NOMO-1 (cell line): ENCODE data around the gene ZXDC.

Experiments used
- DNase-seq, 2 experiments: peaks; one replicate each; lab custom pipeline; 2025; ENCODE audit not compliant: unreplicated experiment in 2 of 2; lab: John Stamatoyannopoulos, UW

Gene ZXDC

DNA sequence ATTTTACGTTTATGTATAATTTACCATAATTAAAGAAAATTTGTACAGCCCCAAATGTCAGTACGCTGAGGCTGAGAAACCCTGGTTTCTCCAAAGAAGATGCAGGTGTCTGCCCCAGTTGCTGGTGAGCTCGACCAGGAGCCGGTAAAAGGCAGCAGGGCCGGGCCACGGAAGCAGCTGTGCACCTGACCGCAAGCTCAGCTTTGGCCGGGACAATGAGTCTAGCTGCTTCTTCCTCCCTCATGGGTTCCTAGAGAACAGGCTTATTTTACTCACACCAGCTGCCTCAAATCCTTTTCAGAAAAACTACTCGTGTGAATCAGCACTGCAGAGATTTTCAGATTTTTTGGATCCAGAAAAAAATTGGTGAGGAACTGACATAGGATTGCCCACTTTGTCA is 18.0 kb upstream of the ZXDC start:
- DNase-seq, result peak in 1 of 2 experiments; percentile 27

DNA sequence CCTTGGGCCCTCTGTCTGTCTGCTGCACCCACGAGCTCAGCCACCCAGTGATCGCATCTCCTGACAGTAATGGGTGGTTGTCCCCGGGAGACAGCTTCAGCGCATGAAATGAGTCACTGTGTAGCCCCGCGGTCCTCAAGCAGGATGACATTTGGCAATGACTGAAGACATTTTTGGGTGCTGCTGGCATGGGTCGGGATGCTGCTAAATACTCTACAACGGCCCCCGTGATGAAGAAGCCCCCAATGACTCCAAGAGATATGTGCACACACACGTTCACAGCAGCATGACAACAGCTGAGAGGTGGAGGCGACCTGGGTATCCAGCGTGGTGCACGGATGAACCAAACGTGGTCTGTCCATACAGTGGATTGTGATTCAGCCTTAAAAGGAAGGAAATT is 17.4 kb upstream of the ZXDC start:
- no peak for DNase-seq

DNA sequence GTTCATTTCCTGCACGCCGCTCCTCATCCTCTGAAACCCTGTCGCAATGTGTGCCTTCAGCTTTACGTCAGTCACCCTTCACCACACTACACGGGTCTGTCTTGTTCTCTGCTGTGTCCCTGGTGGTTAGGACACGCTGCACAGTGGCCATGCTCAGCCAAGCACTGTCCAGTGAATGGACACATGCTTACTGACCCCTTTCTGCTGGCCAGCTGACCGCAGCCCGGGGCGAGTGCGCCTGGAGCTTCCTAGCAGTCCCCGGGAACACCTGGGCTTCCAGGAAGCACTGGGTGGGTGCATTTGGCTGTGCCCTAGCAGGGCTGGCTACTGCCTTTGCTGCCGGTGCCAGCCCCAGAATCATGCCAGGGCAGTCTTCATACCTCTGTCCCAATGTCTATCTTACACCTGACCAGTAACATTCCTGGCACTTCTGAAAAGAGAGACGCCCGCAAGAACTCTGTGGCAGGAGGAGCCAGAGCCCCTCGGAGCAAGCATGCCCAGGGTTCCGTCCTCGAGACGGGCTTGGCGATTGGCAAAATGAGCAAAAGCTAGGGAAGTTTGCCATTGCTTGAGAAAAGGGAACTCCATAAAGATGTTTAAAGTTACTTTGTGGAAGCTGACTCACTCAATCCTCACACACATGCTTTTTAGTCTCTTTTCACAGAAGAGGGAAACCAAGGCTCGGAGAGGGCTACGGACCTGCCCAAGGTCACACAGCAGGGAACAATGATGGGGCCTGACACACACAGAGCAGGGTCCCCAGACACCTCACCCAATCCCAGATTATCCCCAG is 15.7 kb upstream of the ZXDC start:
- peak in 1 of 2 experiments; percentile 52 for DNase-seq

DNA sequence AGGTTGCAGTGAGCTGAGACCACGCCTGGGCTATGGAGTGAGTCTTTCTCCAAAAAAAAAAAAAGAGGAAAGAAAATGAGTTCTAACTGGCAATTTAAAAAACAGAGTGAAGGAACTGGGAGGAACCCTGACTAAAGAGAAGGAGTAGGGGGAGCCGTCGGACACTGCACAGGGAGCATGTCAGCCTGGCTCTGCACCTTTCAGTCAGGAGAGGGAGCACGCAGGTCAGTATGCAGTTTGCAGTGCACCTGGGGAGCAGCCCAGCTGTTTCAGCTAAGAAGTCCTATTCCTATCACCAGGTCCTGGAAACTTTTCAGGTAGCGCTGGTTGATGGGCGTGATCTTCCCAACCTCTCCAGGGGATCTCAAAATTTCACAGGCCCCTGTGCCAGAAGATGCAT is 14.9 kb upstream of the ZXDC start:
- DNase-seq, result no peak

DNA sequence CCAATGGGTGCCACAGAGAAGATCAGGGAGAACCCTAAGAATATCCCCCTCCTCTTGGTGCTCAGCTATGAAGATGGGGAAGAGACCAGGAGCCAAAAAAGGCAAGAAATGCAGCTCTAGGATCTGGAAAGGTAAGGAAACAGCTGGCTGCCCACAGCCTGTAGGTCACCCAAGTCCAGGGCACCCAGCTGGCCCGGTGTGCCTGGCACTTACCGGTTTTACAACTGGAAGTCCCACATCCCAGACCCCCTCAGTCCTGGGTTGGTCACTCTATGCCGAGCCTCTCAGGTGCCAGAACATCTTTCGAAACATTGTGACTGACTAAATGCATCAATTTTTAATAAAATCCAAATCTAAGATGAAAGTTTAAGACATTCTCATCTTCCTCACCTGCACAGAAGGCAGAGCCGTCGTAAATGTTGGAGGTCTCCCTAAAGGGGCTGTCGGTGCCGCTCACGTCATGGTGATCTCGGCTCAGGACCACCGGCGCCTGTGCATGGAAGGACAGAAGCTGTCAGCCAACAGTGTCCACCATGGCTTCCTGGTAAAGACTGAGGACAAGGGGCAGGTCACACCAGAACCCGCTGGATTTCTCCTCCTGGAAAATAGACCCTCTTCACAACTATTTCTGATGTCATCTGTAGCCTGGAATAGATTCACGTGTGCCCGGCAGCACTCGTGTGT is 13.3 kb upstream of the ZXDC start:
- DNase-seq, result no peak

DNA sequence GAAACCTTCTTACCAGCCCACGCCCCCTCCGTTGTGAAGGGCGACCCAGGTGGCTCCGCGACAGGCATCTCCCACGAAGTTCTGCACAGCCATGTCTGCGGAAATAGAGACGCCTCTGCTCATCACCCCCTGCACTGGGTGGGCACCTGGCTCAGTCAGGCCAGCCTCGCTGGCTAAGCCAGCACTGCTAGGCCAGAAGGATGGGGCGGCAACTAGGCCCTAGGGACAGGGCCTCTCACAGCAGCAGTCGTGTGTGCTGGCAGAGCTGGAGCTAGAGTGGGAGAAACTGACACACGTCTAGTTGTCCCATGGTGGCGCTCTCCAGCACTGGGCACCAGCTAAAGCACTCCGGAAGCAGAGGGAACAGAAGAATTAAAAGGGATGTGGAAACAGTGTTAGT is 12.5 kb upstream of the ZXDC start:
- no peak for DNase-seq

DNA sequence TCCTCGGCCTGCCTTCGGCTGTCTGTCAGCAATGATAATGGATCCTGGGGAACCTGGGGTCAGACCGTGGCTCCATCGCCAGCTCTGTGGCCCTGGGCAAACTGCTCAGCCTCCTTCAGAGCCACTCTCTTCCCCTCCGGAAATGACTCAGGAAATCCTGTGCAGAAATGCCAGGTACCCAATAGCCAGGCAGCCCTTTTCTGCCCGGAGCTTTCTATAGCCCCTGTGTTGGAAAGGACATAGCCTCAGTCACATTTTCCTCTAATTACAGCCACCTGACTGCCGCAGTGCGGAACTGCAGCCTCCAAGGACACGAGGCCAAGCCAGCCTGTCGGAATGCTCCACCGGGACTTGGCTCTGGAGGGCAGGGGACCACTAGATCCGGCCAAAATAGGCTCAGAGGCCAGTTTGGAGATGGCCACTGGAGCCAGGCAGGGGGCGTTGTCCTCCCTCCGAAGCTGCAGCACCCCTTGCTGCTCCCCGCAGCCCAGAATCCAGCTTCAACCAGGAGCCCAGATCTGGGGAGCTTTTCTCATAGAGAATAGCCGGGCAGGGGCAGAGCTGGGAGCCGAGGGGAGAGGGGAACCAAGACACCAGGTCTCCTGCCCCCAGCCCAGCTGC is 11.6 kb upstream of the ZXDC start:
- peak; percentile 47 to 51 for DNase-seq

DNA sequence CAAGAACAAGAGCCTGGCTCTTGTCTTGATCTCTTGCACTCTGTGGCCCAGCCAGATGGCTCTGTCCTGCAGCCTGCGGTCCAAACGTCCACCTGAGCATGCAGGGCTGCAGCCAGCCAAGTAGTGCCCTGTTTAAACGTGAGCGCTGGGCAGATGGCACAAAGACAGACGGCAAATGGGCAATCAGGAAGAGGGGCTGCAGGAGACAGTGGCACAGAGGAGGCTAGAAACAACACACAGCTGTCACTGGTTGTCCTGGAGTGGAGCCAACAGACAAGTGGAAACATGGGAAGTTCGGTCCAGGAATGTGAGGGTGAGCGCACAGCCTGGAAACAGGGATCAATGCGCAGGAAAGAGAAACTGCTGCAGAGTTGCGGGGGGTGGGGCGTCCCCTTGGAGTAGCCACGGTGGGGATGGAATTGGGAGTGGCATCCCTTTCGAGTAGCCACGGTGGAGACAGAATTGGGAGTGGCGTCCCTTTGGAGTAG is 10.7 kb upstream of the ZXDC start:
- DNase-seq, result no peak

DNA sequence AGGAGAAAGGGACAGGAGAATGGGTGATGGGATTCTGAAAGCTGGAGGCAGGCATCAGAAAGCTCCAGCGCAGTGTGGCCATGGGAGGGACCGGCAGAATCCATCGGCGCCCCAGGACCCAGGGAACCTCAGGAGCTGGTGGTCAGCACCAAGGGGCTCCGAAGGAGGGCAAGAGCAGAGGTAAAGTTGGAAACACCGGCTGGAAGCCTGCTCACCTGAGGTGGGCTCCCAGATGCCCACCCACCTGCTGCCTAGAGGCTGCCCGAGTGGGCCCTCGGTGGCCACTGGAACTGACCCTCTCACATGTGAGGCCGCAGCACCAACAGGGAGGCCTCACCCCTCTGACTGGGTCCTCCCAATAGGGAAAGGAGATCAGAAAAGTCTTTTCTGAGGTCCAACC is 10.3 kb upstream of the ZXDC start:
- DNase-seq, result no peak

DNA sequence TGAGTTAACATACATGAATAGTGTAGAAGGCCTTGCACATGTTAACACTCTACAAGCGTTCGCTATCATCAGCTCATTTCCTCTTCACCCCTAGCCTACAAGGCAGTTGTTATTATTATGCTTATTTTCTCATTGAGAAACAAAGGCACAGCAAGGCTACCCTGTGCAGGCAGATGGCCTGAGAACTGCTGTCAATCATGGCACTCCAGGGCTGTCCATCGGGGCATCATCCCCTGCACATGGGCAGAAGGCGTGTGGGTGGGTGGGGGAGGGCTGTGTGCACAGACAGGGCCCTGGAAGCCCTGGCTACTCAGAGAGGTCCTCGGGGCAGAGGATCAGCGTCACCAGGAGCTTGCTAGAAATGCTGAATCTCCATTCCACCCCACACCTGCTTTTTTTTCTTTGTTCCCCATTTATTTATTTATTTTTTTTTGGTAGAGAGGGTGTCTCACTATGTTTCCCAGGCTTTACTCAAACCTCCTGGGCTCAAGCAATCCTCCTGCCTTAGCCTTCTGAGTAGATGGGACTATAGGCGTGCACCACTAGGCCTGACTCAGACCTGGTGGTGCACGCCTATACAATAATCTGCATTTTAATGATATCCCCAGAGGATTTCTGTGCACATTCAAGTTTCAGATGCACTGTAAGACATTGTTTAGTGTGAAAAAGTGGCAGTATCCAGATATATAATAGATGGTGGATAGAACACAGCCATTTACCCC is 9.6 kb upstream of the ZXDC start:
- no peak for DNase-seq

DNA sequence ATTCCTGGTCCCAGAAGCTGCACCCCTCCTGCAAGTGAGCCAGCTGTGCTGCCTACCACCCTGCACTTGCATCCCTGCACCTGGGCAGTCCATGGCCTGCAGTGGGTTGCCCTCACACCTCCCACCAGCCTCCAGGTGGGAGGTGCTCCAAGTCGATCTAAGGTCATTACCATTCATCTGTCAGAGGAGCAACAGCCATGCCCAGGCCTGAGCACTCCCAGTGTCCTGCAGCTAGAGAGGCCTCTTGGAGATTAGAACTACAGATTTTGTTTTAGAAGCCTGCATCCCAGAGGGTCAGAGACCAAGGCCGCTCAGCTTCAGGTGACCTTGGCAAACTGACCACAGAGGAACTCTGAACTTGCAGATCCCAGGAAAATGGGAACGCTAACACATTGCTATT is 9.0 kb upstream of the ZXDC start:
- no peak for DNase-seq

DNA sequence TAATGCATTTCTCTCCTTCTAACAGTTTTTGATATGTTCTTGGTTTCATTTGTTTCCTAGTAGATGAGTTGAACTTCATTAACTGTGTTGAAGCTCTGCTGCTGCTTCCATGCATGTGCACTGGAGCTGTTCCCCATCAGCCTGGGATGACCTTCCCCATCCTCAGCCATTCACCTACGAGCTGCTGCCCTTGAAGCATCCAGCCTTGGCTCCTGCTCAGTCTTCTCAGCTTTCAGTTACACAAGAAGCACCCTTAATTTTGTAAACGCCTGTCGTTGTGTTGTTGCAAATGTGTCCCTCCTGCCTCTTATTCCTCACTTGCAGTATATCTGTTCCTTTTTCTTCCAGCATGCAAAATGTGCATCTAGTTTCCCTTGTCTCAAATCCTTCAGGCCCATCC is 8.5 kb upstream of the ZXDC start:
- DNase-seq, result no peak

DNA sequence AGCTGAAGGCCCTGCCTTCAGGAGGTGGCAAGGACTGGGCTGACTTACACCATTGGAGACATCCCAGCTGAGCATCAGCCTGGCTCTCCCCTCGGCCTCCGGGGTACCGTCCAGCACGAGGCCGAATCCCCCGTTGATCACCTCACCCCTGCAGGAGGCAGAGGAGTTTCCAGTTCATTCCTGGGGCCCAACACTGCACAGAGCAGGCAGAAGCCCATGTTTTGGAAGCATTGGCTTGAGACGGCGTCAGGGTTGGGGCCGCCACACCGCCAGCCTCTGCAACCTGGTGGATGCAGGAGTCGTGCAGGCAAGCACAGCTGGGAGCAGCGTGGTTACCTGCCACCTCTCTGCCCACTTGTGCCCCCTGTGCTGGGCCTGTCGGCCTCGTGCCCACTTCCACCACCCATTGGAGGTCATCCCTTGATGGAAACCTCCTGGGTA is 7.7 kb upstream of the ZXDC start:
- DNase-seq, result no peak

DNA sequence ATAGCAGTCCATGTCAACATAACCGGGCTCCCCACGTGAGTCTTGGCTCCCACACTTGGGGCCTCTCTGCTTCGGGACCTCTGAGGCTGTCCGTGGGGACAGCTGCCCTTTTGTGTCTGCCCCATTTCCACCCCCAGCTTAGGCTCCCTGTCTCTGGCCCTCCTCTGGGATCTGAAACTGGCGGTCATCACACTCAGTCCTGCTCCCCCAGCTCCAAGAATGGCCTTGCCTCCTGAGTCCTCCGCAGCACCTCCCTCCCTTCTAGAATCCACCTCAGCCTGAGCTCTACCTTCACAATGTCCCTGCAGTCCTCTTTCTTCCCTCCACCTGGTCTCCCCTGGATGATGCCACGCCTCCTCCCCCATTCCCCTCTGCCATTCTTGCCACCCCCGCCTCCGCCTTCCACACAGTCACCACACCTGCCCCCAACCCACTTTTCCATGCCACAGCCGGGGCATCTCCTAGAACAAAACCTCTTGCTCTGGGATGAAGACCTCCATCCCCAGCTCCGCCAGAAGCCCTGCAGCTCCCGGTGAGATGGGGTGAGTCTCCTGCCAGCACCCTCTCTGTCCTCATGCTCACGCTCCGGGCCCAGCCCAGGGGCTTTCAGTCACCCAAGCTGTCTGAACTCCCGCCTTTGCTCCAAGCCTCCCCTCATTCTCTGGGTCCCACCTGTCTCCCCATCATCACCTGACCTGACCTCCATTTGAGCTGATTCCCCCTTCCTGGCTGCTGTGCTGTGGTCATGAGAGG is 7.0 kb upstream of the ZXDC start:
- DNase-seq, result no peak

DNA sequence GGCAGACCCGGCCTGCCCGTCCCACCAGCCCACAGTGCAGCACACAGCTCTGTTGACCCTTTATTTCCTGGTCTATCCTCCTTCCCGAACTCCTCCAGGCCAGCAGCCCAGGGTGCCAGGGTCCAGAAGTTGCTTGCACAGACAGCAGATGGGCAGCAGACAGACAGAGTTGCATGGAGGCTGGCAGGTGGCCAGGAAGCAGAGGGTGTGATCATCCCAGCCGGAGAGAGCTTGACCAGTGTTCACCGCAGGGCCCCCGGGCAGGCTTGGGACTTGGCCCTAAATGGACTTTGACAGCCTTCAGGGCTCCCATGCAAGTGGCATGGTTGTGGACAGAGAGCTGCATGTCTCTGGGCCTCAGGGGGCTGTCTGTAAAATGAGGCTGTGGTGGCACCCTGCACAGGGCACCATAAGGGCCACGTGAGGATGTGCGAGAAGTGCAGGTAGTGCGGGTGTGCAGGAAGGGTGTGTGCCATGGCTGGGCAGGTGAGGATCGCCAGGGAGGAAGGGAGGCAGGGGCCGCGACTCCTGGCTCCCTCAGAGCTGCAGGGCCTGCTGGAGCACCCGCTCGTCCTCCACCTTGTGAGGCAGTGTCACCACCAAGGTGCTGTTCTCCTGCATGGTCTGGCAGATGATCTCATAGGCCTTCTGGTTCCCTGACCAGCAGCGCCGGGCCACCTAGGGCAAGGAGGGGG is 6.3 kb upstream of the ZXDC start:
- no peak for DNase-seq

DNA sequence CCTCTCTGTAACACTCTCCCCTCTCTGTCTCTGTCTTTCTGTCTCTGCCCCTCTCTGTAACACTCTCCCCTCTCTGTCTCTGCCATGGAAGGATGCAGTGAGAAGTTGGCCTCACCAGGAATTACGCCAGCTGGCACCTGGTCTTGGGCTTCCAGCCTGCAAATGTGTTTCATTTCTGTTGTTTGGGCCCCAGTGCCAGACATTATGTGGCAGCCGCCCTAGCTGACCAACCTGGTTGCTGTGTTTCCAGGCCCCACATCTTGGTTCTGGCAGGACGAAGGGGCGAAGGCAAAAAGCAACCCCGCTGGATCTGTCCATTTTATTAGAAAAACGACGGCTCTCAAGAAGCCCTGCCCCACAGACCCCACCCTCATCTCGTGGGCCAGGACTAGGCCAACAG is 5.2 kb upstream of the ZXDC start:
- DNase-seq, result no peak

DNA sequence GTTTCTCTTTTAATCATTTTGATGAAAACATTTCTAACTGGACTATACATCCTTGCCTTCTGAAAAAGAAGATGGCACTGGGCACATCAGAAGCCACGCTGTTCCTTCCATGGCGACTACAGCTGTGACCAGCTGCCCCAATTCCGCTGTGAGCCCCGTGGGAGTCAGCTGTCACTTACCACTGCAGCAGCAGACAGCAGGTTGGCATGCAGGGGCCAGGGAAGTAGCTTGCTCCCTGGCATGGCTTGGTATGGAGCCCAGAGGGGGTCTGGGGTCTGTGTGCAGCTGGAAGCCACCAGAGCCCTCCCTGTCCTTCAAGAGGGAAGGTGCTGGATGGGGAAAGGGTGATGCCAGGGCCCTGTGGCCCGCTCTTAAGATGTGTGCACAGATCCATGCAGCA is 4.5 kb upstream of the ZXDC start:
- no peak for DNase-seq

DNA sequence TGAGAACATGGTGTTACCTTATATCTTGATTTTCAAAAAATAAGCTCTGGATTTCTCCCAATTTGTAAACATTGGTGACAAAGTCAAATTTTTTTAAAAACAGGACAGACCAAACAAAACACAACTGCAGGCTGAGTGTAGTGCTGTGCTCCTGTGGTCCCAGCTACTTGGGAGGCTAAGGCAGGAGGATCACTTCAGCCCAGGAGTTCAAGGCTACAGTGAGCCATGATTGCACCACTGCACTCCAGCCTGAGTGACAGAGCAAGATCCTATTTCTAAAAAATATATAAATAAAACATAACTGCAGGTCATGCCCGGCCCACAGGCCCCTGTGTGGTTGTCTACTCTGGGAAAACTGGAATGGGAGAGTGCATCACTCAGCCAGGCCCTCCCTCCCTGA is 4.0 kb upstream of the ZXDC start:
- no peak for DNase-seq

DNA sequence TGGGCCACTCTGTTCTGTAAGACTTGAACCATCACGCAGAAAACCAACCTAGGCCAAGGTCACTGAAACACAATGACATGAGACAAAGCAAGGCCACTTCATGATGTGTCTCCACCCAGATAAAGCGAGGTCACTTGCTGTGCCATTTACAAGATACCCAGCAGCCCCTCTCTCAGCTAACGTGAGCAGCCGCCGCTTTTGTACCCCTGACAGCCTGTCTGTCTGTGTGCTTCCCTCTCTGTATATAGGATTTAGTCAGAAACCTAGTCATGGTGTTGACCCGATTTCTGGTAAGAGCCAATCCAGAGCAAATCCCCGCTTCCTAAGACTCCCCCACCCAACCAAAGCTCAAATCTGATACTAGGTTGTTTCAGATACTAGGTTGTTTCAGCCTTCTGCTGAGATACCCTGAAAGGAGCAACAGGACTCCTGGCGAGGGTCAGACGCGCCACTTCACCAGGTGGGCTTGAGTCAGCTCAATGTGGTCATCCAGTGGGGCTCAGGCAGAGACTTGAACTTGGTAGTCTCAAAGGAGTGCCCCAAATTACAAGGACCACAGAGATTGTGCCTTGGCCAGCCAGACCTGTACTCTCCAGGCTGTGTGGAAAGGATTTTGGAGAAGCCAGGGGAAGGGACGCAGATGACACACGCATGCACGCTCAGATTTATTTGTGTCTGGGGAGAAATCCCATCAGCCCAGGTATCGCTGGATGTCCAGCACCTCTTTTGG is 3.1 kb upstream of the ZXDC start:
- no peak for DNase-seq
